GM12878 (cell line): ENCODE results near the gene SLC49A4. TPM values are rescaled to one million over a fixed set of nuclear protein-coding genes. Genes with fewer than 3 reads are reported as not detected.
A peak's percentile ranks its signal among the peaks of the same experiment; 100 is the strongest.

Experiments
- ATAC-seq: fragments of 200-7000 bp; cut with Tn5 transposase; 3 replicates; pipeline ENCODE4 v1.9.1; 2020; ENCODE audit warnings: mild to moderate bottlenecking, moderate library complexity
- BruUV-seq: library from RNA; stranded (reverse); fragments of 400-500 nt; replicated peaks from 2 replicates; lab custom pipeline; 2021; lab: Mats Ljungman, UMichigan
- CTCF ChIA-PET: fragments of 300-600 bp; sonication (Branson Sonifier 250); formaldehyde crosslinking; extraction: SDS; loops from one replicate; lab custom pipeline; 2021; ENCODE audit warnings: inconsistent platforms; lab: Yijun Ruan, JAX
- POLR2A ChIA-PET: fragments of 350-600 bp; formaldehyde crosslinking; extraction: SDS; loops from one replicate; lab custom pipeline; 2021; ENCODE audit warnings: inconsistent platforms; lab: Charles Lee
- RAD21 ChIA-PET: fragments of 300-600 bp; sonication (Branson Sonifier 250); formaldehyde crosslinking; loops from one replicate; lab custom pipeline; 2023; ENCODE audit warnings: antibody characterized with exemption; ENCODE audit not compliant: unreplicated experiment; lab: Charles Lee
- SMC1A ChIA-PET: fragments of 300-600 bp; sonication (Branson Sonifier 250); formaldehyde crosslinking; loops from one replicate; lab custom pipeline; 2023; ENCODE audit not compliant: unreplicated experiment, uncharacterized antibody; lab: Charles Lee
- DNase-seq: peaks from one replicate; pipeline ENCODE4 v3.0.0-alpha.2; 2011; ENCODE audit warnings: low read depth, low spot score
- FAIRE-seq: peaks from 3 replicates; lab custom pipeline; 2011; peaks lifted over from hg19 to GRCh38; lab: Jason Lieb, UNC
- H2AFZ ChIP-seq: 2 replicates; pipeline ENCODE4 v1.6.0; 2011; ENCODE audit warnings: low read depth, low read length, control low read depth; ENCODE audit not compliant: control insufficient read depth
- H3K27ac ChIP-seq: 2 replicates; pipeline ENCODE4 v1.5.1; 2011; ENCODE audit warnings: control low read depth; ENCODE audit not compliant: control insufficient read depth, insufficient read depth
- H3K27me3 ChIP-seq, 2 experiments: replicated peaks in 1 of 2; 2 replicates each; pipeline versions ENCODE4 v1.6.0 to v1.6.1; 2011; ENCODE audit warnings: low read length in 1 of 2; ENCODE audit not compliant: control insufficient read depth in 2 of 2, insufficient read depth in 2 of 2
- H3K36me3 ChIP-seq, 2 experiments: 2 replicates each; pipeline ENCODE4 v1.5.1; 2011; ENCODE audit warnings: low read length in 1 of 2; ENCODE audit not compliant: control insufficient read depth in 2 of 2, insufficient read depth in 2 of 2
- H3K4me1 ChIP-seq: 2 replicates; pipeline ENCODE4 v1.6.1; 2011; ENCODE audit warnings: mild to moderate bottlenecking, low read length, moderate library complexity, mixed read lengths; ENCODE audit not compliant: control insufficient read depth, insufficient read depth
- H3K4me2 ChIP-seq: 2 replicates; pipeline ENCODE4 v1.6.0; 2011; ENCODE audit warnings: control low read depth; ENCODE audit not compliant: control insufficient read depth, insufficient read depth
- H3K4me3 ChIP-seq: fragments of 200-600 bp; sonication (generic); 2 replicates; pipeline ENCODE4 v1.5.1; 2016
- H3K79me2 ChIP-seq: 2 replicates; pipeline ENCODE4 v1.6.0; 2011; ENCODE audit warnings: low read length; ENCODE audit not compliant: control insufficient read depth, insufficient read depth
- H3K9ac ChIP-seq: 2 replicates; pipeline ENCODE4 v1.8.0; 2011; ENCODE audit warnings: low read length, control low read depth, mixed read lengths; ENCODE audit not compliant: control insufficient read depth, insufficient read depth
- H3K9me3 ChIP-seq: replicated peaks from 3 replicates; pipeline ENCODE4 v1.5.1; 2011; ENCODE audit warnings: mild to moderate bottlenecking, low read length; ENCODE audit not compliant: control insufficient read depth, insufficient read depth
- H4K20me1 ChIP-seq: 2 replicates; pipeline ENCODE4 v1.6.0; 2011; ENCODE audit not compliant: control insufficient read depth, insufficient read depth
- MLLT1 ChIP-seq: fragments of 450-650 bp; IDR thresholded peaks from 2 replicates; pipeline ENCODE4 v1.6.1; 2016; ENCODE audit warnings: mild to moderate bottlenecking
- NFYA ChIP-seq: IDR thresholded peaks from 2 replicates; pipeline ENCODE4 v1.6.1; 2011; ENCODE audit warnings: low read depth, mild to moderate bottlenecking, low read length, improper control_type of control experiment, borderline replicate concordance
- SREBF2 ChIP-seq: IDR thresholded peaks from 2 replicates; pipeline ENCODE4 v1.6.1; 2012; ENCODE audit warnings: mild to moderate bottlenecking, low read length
- SRF ChIP-seq, 2 experiments: IDR thresholded peaks; 2 replicates each; pipeline ENCODE4 v1.6.1; 2011; ENCODE audit warnings: low read depth in 2 of 2, low read length in 2 of 2, mild to moderate bottlenecking in 1 of 2, moderate library complexity in 1 of 2
- WGBS: methylation state at CpG from one replicate; pipeline ENCODE4 v1.1.6; 2016; ENCODE audit warnings: low lambda C conversion rate; ENCODE audit not compliant: insufficient replicate concordance, insufficient coverage; ENCODE audit errors: missing lambda C conversion rate; 5-methylcytosine and 5-hydroxymethylcytosine counted together
- in situ Hi-C: fragments of 300-500 bp; cut with MboI; formaldehyde crosslinking; loops from 9 replicates; pipeline ENCODE4 v1.14.3; 2018; ENCODE audit warnings: mixed read lengths
- intact Hi-C: fragments of 100-400 bp; cut with micrococcal nuclease; formaldehyde crosslinking; loops from one replicate; pipeline ENCODE4 v1.14.2; 2022; ENCODE audit not compliant: unreplicated experiment
- polyA plus RNA-seq, 11 experiments: library from polyadenylated mRNA; depleted of rRNA in 4 of 11; unstranded in 6 of 11; stranded (reverse) in 5 of 11; fragments of >200 nt; fragmentation: Nextera tagmentation in 4 of 11; fragmentation: Illumina TruSeq in 1 of 11; extraction: Ambion mirVana in 4 of 11; extraction: Trizol in 1 of 11; gene quantifications; 1 replicate in 1 of 11; 2 replicates in 10 of 11; pipeline versions ENCODE4 v1.2.1 to v1.2.3, GENCODE V29; 2011 to 2016; ENCODE audit warnings: inconsistent platforms in 2 of 11, missing spikeins in 2 of 11, low read depth in 1 of 11
- total RNA-seq, 4 experiments: library from RNA; depleted of rRNA in 3 of 4; stranded (reverse); fragments of >200 nt in 3 of 4; fragmentation: Illumina TruSeq in 1 of 4; extraction: Trizol in 1 of 4; gene quantifications; 2 replicates each; pipeline versions ENCODE4 v1.2.1 to v1.2.3, GENCODE V29; 2013 to 2021

The SLC49A4 gene
- total and polyA plus RNA-seq, 10 of the 15 experiments (the other 5 are each of a cell fraction or from before 2014, with no cell fraction given) = 0.48 to 2.2 (median 1.4) TPM

DNA sequence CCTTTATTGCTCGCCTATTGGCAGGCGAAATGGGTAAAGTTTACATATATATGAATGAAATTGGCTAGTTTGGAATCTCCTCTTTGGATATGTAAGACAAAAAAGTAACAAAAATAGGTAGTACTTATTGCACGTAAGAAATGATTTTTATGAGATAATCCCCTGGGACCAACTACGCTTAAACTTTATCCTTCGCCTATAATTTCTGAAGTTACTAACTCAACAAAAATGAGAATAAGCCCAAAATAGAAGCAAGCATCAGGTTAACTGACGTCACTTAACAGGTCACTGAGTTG is 438 bp upstream of the SLC49A4 start (continued):
- no peak for TF ChIP-seq SRF (IDR thresholded peaks at IDR 0.05; ENCODE audit: low read depth in 2 of 2, low read length in 2 of 2)
- TF ChIP-seq, all 136 proteins: peak for 5

DNA sequence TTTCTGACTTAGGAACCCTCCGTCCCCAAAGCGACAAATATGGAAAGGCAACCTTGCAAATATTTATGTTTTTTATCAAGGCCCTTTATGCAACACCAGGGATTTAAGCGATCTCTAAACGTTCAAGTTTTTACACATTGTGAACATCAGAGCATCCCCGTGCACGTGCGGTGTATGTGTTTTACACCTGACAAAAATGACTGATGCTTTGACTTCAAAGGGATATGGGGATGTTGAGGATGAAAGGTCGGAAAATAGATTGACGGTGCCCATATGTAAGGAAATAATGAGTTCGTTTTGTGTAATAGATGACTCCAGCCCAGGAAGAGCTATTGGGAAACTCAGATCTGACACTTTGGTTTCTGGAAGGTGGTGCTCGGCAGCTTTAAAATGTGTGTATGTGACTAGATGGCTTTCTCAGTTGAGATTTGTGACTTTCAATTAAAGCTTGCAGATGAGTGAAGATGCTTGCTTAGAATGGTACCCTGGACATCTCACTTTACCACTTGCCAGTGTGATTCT is 866 bp downstream of the SLC49A4 start:
- ChIA-PET POLR2A (interaction anchor here (0.5 to 0.9 kb wide), 2 partner anchors 14 to 462 kb away, joined by 4 to 9 read pairs; no protein-coding TSS in a partner anchor), RAD21 (interaction anchor here (0.9 kb wide), 1 partner anchor 14 kb away, joined by 3 read pairs; no protein-coding TSS in a partner anchor), CTCF (interaction anchor here (1.2 kb wide), 1 partner anchor 336 kb away, joined by 3 read pairs; no protein-coding TSS in a partner anchor), SMC1A (interaction anchor here (0.9 to 1.4 kb wide), 3 partner anchors 19 to 22 kb away, joined by 3 to 5 read pairs (median 3); no protein-coding TSS in a partner anchor)
- no peaks in the 10 kb centered on the region; the same call in 1 of the 2 replicates for H3K79me2 ChIP-seq
- DNase-seq = no peak
- no peaks in the 10 kb centered on the region for H3K36me3 ChIP-seq
- H3K9ac ChIP-seq = peak overlapping the region; percentile 71
- no peak overlapping the region for H3K27ac ChIP-seq
- ATAC-seq = no peak
- peak overlapping the region; percentile 93 for H3K4me2 ChIP-seq
- H3K27me3 ChIP-seq = no peaks in the 10 kb centered on the region
- intact Hi-C loops (loop anchor here (1.0 to 10.0 kb wide), 2 partner anchors 21 to 231 kb away; partner anchors contain the start of genes DTX3L and PARP9), in situ Hi-C loops (no loop called here)
- 85% methylated on average over 11 of the region's 11 CpGs for whole genome bisulfite sequencing
- H4K20me1 ChIP-seq = no peaks in the 10 kb centered on the region
- peak overlapping the region; percentile 94 for H2AFZ ChIP-seq
- H3K9me3 ChIP-seq = no peaks in the 10 kb centered on the region
- H3K4me3 ChIP-seq = peak overlapping the region; percentile 77
- FAIRE-seq = no peak
- BruUV-seq = TSS peak; percentile 78
- TF ChIP-seq MLLT1 (peak; percentile 53; the same call in 1 of the 2 replicates), SREBF2 (no peak), NFYA (no peak)
- H3K4me1 ChIP-seq = no peaks in the 10 kb centered on the region
